Caco-2 (cell line): ENCODE measurements around the gene CENPT. TPM values are rescaled to one million over a fixed set of nuclear protein-coding genes. Genes with fewer than 3 reads are reported as not detected.

Experiments
- BruUV-seq: library from RNA; stranded (reverse); fragments of 400-500 nt; replicated peaks from 2 replicates; lab custom pipeline; 2021; lab: Mats Ljungman, UMichigan
- CTCF ChIA-PET: fragments of 300-600 bp; sonication (Branson Sonifier 250); formaldehyde crosslinking; loops from one replicate; lab custom pipeline; 2022; ENCODE audit warnings: antibody characterized with exemption; lab: Charles Lee
- POLR2A ChIA-PET: fragments of 300-600 bp; sonication (Branson Sonifier 250); formaldehyde crosslinking; loops from one replicate; lab custom pipeline; 2022; ENCODE audit warnings: antibody characterized with exemption; lab: Charles Lee
- DNase-seq, 2 experiments: peaks; one replicate each; pipeline versions ENCODE4 v3.0.0 to v3.0.0-alpha.2; 2020 to 2022
- H3K27me3 ChIP-seq: replicated peaks from 2 replicates; pipeline ENCODE4 v1.6.0; 2011; ENCODE audit warnings: low read length; ENCODE audit not compliant: control insufficient read depth, insufficient read depth
- H3K36me3 ChIP-seq: 2 replicates; pipeline ENCODE4 v1.5.1; 2011; ENCODE audit warnings: low read length; ENCODE audit not compliant: control insufficient read depth, insufficient read depth
- H3K4me1 ChIP-seq: fragments of 250-450 bp; sonication (Bioruptor Pico); 2 replicates; pipeline ENCODE4 v1.5.1; 2020; ENCODE audit warnings: mild to moderate bottlenecking
- H3K4me3 ChIP-seq: 2 replicates; pipeline ENCODE4 v1.5.1; 2011; ENCODE audit warnings: low read depth, mild to moderate bottlenecking, control low read depth, low read length
- H3K9me3 ChIP-seq: fragments of 250-450 bp; sonication (Bioruptor Pico); 2 replicates; pipeline ENCODE4 v1.5.1; 2020; ENCODE audit warnings: mild to moderate bottlenecking, moderate library complexity
- H3K27ac Mint-ChIP-seq: one replicate; pipeline ENCODE4 v1.8.0; 2022; ENCODE audit warnings: mixed read lengths; ENCODE audit not compliant: unreplicated experiment
- H3K27me3 Mint-ChIP-seq: one replicate; pipeline ENCODE4 v1.8.0; 2022; ENCODE audit warnings: mixed read lengths; ENCODE audit not compliant: insufficient read depth, unreplicated experiment
- H3K36me3 Mint-ChIP-seq: one replicate; pipeline ENCODE4 v1.8.0; 2022; ENCODE audit warnings: mild to moderate bottlenecking, mixed read lengths; ENCODE audit not compliant: insufficient read depth, unreplicated experiment
- H3K4me1 Mint-ChIP-seq: one replicate; pipeline ENCODE4 v1.8.0; 2022; ENCODE audit warnings: low read depth, mixed read lengths; ENCODE audit not compliant: unreplicated experiment
- H3K4me3 Mint-ChIP-seq: one replicate; pipeline ENCODE4 v1.8.0; 2022; ENCODE audit warnings: mild to moderate bottlenecking, moderate library complexity, mixed read lengths; ENCODE audit not compliant: unreplicated experiment
- H3K9me3 Mint-ChIP-seq: one replicate; pipeline ENCODE4 v1.8.0; 2022; ENCODE audit warnings: mixed read lengths; ENCODE audit not compliant: unreplicated experiment
- intact Hi-C: fragments of 100-400 bp; cut with micrococcal nuclease; formaldehyde crosslinking; loops from one replicate; pipeline ENCODE4 v1.10.0; 2022; ENCODE audit not compliant: unreplicated experiment
- total RNA-seq: library from RNA; stranded (reverse); gene quantifications from 2 replicates; pipeline ENCODE4 v1.2.3, GENCODE V29; 2022
- TF ChIP-seq, protein P1 (sequence below), 2 experiments: fragments of 200-600 bp in 1 of 2; IDR thresholded peaks; 1 replicate in 1 of 2; 2 replicates in 1 of 2; pipeline versions ENCODE4 v1.5.1 to v1.8.0; 2011 to 2022; ENCODE audit warnings: antibody characterized with exemption in 1 of 2, control low read depth in 1 of 2, inconsistent platforms in 1 of 2, low read depth in 1 of 2, low read length in 1 of 2, mild to moderate bottlenecking in 1 of 2, moderate library complexity in 1 of 2; ENCODE audit not compliant: insufficient read depth in 1 of 2, severe bottlenecking in 1 of 2, unreplicated experiment in 1 of 2

Gene CENPT
- total RNA-seq, 1 experiment from 2014 or later = 80.1 TPM

DNA sequence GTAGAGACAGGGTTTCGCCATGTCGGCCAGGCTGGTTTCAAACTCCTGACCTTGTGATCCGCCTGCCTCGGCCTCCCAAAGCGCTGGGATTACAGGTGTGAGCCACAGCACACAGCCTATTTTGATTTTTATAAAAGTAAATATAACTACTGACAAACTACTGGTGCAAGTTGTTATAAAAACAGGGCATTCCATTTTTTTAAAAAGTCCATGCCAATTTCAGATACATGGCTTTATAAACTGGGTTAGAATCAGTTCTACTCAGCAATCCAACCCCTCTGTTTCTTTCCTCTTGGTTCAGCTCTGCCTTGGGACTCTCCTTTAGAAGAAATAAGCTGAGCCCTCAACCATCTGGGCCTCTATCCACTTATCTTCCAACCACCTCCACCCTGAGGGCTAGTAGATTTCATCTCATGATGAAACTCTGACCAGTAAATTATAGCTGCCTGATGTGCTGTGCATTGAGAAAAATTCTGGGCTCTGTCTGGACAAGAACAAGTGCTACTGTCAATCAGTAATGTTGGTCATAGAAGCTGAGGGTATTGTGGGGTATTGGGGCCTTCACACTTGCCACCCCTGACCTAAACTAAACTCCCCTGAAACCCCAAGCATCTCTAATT lies 51.3 kb downstream of the CENPT start:
- Histone ChIP-seq H3K36me3 (0 out of 2 replicates have a peak, but pooled peaks cover 2% of the 10 kb centered on the region), H3K9me3 (no peaks in the 10 kb centered on the region), H3K27me3 (no peaks in the 10 kb centered on the region), H3K4me3 (no peak overlapping the region), H3K4me1 (no peaks in the 10 kb centered on the region)
- H3K27ac Mint-ChIP-seq = no peak overlapping the region
- no peak overlapping the region for H3K4me3 Mint-ChIP-seq
- no peaks in the 10 kb centered on the region for H3K27me3 Mint-ChIP-seq
- BruUV-seq = no TSS peak
- H3K36me3 Mint-ChIP-seq = no peaks in the 10 kb centered on the region
- intact Hi-C loops = no loop called here
- TF ChIP-seq, protein P1, sequence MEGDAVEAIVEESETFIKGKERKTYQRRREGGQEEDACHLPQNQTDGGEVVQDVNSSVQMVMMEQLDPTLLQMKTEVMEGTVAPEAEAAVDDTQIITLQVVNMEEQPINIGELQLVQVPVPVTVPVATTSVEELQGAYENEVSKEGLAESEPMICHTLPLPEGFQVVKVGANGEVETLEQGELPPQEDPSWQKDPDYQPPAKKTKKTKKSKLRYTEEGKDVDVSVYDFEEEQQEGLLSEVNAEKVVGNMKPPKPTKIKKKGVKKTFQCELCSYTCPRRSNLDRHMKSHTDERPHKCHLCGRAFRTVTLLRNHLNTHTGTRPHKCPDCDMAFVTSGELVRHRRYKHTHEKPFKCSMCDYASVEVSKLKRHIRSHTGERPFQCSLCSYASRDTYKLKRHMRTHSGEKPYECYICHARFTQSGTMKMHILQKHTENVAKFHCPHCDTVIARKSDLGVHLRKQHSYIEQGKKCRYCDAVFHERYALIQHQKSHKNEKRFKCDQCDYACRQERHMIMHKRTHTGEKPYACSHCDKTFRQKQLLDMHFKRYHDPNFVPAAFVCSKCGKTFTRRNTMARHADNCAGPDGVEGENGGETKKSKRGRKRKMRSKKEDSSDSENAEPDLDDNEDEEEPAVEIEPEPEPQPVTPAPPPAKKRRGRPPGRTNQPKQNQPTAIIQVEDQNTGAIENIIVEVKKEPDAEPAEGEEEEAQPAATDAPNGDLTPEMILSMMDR (IDR thresholded peaks at IDR 0.05; ENCODE audit: insufficient read depth in 1 of 2, low read depth in 1 of 2, low read length in 1 of 2, severe bottlenecking in 1 of 2, unreplicated experiment in 1 of 2) = no peak
- no peaks in the 10 kb centered on the region for H3K9me3 Mint-ChIP-seq
- ChIA-PET POLR2A (no interaction called here), CTCF (interaction anchor here (0.6 kb wide), 1 partner anchor 20 kb away, joined by 6 read pairs; no protein-coding TSS in a partner anchor)
- H3K4me1 Mint-ChIP-seq = no peaks in the 10 kb centered on the region
- no peak for DNase-seq

DNA sequence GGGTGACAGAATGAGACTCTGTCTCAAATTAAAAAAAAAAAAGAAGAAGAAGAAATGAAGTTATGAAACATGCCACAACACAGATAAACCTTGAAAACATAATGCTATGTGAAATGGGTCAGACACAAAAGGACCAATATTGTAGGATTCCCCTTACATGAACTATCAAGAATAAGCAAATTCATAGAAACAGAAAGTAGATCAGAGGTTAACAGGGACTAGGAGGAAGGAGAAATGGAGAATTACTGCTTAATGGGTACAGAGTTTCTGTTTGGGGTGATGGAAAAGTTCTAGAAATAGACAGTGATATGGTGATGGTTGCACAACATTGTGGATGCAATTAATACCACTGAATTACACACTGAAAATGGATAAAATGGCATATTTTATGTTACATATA lies 57.4 kb downstream of the CENPT start:
- Histone ChIP-seq H3K9me3 (0 out of 2 replicates have a peak, but pooled peaks cover 3% of the 10 kb centered on the region), H3K4me1 (no peaks in the 10 kb centered on the region), H3K4me3 (no peak overlapping the region), H3K27me3 (no peaks in the 10 kb centered on the region), H3K36me3 (no peaks in the 10 kb centered on the region)
- Mint-ChIP-seq H3K27ac (no peak overlapping the region), H3K9me3 (no peaks in the 10 kb centered on the region), H3K4me3 (no peak overlapping the region), H3K27me3 (no peaks in the 10 kb centered on the region), H3K36me3 (no peaks in the 10 kb centered on the region), H3K4me1 (no peaks in the 10 kb centered on the region)
- BruUV-seq = no TSS peak
- intact Hi-C loops = no loop called here
- POLR2A ChIA-PET = no interaction called here
- CTCF ChIA-PET = no interaction called here
- no peak for DNase-seq
- TF ChIP-seq, protein P1 (IDR thresholded peaks at IDR 0.05; ENCODE audit: insufficient read depth in 1 of 2, low read depth in 1 of 2, low read length in 1 of 2, severe bottlenecking in 1 of 2, unreplicated experiment in 1 of 2) = no peak

DNA sequence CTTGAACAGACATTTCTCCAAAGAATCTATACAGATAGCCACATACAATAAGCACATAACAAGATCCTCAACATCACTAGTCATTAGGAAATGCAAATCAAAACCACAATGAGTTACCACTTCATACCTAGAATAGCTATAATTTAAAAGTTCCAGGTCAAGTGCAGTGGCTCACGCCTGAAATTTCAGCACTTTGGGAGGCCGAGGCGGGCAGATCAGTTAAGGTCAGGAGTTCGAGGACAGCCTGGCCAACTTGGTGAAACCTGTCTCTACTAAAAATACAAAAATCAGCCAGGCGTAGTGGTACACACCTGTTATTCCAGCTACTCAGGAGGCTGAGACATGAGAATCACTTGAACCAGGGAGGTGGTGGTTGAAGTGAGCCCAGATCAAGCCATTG lies 61.0 kb downstream of the CENPT start:
- no peaks in the 10 kb centered on the region for H3K9me3 Mint-ChIP-seq
- intact Hi-C loops = no loop called here
- H3K27ac Mint-ChIP-seq = no peak overlapping the region
- Histone ChIP-seq H3K4me3 (no peak overlapping the region), H3K27me3 (no peaks in the 10 kb centered on the region), H3K4me1 (no peaks in the 10 kb centered on the region), H3K9me3 (0 out of 2 replicates have a peak, but pooled peaks cover 3% of the 10 kb centered on the region), H3K36me3 (no peaks in the 10 kb centered on the region)
- POLR2A ChIA-PET = no interaction called here
- BruUV-seq = no TSS peak
- H3K36me3 Mint-ChIP-seq = peaks cover 9% of the 10 kb centered on the region
- CTCF ChIA-PET = no interaction called here
- TF ChIP-seq, protein P1 (IDR thresholded peaks at IDR 0.05; ENCODE audit: insufficient read depth in 1 of 2, low read depth in 1 of 2, low read length in 1 of 2, severe bottlenecking in 1 of 2, unreplicated experiment in 1 of 2) = no peak
- H3K4me1 Mint-ChIP-seq = no peaks in the 10 kb centered on the region
- H3K4me3 Mint-ChIP-seq = no peak overlapping the region
- no peak for DNase-seq
- no peaks in the 10 kb centered on the region for H3K27me3 Mint-ChIP-seq
